HG02763 (cell line): ENCODE data around the gene LRRC37A3.
"Not testable (repeated sequence)": the region's sequence is repeated elsewhere in the genome, so short reads cannot be mapped to it uniquely, and the experiment has no call there.

ENCODE experiments used
- ATAC-seq: cut with Tn5 transposase; IDR thresholded peaks from one replicate; pipeline ENCODE4 v1.9.1; 2021; ENCODE audit warnings: mild to moderate bottlenecking, moderate library complexity; ENCODE audit not compliant: unreplicated experiment

LRRC37A3 gene

DNA sequence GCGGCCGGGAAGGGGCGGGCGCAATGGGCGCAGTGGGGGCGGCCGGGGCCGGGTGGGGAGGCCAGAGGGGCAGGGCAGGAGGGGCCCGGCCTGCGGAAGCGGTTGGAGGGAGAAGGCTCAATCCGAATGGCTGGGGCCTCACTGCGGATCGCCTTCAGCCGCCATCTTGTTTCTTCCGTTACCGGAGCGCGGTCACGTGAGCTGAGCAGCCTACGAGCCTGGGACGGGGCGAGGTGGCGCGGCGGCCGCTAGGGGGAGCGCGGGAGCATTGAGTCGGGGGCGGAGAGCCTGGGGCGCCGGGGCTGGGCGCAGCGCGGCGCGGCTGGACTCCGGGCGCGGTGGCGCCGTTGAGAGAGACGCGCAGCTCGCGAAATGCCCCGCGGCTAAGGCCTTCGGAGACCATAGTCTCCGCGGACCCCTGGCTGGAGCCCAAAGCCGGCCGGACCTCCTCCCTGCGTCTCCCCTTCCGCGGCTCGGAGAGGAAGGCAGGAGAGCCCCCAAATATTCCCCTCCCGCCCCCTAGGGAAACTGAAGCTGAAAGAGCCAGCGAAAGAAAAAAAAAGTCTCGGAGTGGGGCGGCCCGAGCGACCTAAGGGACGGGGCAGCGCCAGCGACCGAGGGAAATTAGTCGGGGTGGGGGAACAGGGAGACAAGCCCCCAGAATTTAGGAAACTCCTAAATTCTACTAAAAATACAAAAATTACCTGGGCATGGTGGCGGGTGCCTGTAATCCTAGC is at the start of gene LRRC37A3:
Gene LRRC37A3, minus strand, starts transcription at position 190 of the 737 bp plus-strand sequence. CDS start 22,221 bp downstream, outside the sequence.
- ATAC-seq: peak; percentile 91

DNA sequence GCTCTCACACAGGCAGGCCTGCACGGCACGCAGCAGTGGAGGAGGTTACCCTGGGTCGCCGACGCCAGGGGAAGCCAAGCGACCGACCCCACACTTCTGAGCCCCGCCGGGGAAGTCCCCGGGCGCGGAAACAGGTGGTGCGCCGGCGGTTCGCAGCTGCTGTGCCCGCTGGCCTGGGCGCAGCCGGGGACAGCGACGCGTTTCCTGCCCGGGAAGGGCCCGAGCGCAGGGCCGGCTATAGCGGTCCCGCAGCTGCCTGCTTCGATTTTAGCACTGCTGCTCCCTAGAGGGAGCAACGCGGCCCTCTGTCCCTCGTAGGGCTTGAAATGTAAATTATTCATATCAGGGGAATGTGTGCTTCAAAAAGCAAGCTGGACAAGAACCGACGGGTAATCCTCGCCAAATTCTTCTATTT is 46.6 kb upstream of the LRRC37A3 start:
- peak; percentile 90 for ATAC-seq

DNA sequence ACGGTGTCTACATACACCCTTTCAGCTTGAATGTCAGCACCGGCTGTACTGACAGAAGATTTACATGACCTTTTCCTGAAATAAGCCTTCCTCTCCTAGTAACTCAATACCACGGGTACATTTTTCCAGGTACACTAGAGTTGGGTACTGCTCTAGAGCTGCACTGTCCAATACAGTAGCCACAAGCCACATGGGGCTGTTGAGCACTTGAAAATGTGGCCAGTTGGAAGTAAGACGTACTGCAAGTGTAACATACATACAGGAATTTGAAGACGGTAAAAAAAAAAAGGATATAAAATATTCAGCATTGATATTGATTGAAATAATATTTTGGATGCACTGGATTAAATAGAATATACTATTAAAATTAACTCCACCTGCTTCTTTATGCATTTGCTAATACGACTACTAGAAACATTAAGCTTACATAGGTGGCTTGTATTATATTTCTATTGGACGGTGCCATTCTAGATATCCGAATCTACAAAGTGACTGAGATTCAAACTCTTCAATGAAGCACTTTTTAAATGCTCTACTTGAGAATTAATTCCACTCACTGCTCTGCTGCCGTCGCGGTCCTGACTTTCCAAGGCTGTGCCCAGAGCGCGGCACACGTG is 46.1 kb upstream of the LRRC37A3 start:
- not testable (repeated sequence) for ATAC-seq

DNA sequence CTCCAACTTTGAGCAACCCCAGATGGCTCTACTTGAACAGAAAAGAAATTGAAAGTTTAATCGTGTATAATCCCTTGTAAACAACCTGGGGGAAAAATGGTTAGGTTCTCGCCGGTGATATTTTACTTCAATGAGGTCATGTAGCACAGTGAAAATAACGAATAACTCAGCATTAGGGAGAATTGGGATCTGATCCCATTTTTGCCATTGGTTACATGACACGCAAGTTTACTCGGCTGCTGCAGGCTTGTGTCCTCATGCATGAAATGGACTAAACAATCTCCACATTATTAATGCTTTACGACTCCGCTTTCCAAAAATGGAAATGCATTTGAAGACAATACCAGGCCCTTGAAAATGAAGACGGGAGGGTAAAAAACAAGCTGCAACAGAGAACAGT is 45.5 kb upstream of the LRRC37A3 start:
- ATAC-seq: no peak

DNA sequence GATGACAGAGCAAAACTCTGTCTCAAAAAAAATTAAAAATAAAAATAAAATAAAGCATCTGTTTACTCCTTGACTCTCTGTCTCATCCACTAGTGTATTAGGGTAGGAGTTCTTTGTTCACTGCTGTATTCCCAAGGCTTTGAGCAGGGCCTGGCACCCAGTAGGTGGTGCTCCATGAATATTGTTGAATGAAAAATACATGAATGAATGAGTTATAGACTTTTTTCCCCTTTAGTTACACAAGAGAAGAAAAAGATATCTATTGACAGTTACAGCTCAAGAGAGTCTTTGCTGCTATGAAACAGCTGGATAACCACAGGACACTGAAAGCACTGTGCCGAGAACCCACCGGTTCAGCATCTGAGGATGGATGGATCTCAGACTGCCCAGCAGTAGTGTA is 44.5 kb upstream of the LRRC37A3 start:
- ATAC-seq: not testable (repeated sequence)

DNA sequence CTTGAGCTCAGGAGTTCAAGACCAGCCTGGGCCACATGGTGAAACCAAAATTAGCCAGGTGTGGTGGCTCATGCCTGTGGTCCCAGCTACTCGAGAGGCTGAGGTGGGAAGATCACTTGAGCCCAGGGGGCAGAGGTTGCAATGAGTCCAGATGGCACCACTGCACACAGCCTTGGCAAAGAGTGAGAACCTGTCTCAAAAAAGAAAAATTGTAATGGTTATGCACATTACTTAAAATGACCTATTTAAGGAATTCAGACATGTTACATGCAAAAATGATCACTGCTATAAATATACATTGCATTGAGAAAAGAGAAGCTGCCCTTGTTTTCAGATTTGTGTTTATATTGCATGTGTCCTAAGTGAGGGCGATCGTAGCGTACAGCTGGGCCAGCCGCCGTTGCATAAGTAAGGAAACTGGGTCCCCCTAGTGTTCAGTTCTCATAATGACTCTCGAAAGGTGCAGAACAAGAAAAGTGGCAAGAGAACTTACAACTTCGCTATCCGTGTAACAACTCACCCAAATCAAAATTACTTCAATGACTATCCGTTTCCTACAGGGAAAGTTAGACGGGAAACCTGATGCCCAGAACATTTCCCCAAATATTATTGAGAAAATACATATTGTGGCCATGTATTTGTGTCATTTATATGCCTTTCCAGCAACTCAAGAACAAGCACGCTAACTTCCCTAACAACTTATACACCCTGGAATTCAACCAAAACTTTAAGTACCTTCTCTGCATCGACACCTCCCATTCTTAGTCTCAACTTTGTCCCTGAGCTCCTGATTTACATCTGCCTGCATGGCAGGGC is 42.5 kb upstream of the LRRC37A3 start:
- not testable (repeated sequence) for ATAC-seq

DNA sequence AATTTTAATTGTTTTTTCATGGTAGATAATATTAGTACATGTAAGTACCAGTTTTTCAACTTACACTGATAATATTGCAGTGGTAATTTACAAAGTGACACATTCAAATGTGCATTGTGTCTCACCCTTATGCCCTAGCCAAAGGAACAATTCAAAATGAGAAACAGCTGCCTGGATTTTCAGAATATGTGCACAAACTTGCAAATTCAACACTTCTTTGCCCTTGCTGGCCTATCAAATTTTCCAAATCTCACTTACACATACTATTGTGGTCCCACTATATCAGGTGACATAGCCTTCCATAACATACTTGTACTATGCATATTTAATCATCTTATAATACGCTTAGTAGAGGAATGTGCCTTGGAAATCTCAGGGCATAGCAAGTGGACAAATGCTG is 32.6 kb upstream of the LRRC37A3 start:
- no peak for ATAC-seq

DNA sequence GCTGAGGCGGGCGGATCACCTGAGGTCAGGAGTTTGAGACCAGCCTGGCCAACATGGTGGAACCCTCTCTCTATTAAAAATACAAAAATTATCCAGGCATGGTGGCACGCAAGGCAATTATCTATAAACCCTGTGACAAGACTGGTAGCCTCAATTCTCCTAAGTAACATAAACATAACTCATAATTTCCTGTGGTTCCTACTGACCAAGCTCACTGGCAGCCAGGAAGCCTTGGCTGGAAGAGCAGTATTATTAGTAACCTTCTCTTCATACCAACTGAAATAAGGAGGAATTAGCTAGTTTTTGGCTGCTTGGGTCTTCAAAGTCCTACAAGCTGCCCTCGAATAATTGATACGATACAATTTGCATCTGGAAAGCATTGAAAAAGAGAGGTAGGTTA is 31.6 kb upstream of the LRRC37A3 start:
- no peak for ATAC-seq

DNA sequence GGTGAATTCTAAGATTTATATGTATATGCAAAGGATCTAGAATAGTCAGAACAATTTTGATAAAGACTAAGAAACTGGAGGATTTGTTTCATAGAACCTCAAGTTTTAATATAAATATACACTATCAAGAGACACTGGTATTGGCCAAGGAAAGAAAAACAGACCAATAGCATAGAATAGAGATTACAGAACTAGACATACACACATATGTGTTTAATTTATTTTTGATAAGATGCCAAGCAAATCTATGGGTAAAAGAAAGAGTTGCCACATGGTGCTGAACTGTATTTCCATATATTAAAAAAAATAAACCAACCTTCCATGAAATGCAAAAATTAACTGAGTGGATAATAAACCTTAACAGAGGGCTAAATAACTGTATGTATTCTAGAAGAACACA is 27.9 kb upstream of the LRRC37A3 start:
- ATAC-seq: no peak

DNA sequence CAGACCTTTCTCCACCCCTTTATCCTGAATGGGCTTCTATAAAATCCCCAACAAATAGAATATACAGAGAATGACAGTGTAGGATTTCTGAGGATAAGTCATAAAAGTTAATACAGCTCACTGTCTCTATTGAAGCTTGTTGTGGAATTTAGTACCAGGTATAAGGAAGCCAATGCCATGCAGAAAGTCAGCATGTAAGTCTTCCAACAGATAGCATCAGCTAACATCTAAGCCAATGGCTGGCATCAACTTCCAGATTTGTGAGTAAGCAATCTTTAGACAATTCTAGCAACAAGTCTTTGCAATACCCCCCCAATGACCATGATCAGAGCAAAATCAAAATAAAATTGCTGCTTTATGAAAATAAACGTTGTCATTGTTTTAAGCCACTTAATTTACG is 22.5 kb upstream of the LRRC37A3 start:
- ATAC-seq: no peak

DNA sequence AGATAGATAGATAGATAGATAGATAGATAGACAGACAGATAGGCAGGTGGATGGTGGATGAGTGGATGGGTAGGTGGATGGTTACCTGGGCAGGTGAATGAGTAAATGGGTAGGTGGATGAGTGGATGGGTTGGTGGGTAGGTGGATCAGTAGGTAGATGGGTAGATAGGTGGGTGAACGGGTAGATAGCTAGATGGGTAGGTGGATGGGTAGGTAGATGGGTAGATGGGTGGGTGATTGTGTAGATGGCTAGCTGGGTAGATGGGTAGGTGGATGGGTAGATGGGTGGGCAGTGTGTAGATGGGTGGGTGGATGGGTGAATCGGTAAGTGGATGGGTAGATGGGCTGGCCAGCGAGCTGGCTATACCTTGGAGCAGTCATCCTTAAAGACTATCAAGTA is 21.8 kb upstream of the LRRC37A3 start:
- no peak for ATAC-seq

DNA sequence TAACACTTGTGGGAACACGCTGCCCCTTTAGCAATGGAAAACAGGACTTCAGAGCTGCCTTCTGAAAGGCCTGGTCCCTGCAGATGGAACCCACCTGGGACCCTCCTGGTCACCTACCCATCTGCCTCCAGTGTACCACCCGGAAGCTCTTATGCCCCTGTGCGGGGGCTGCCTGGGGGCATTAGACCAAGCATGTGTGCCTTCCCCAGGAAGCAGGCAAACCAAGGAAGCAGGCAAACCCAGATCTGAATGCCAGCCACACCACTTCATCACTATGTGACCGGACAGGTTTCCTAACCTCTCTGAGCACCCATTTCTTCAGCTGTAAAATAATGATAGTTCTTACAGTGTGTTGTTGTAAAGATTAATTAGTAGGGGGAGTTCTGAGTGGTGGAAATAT is 20.8 kb upstream of the LRRC37A3 start:
- ATAC-seq: no peak

DNA sequence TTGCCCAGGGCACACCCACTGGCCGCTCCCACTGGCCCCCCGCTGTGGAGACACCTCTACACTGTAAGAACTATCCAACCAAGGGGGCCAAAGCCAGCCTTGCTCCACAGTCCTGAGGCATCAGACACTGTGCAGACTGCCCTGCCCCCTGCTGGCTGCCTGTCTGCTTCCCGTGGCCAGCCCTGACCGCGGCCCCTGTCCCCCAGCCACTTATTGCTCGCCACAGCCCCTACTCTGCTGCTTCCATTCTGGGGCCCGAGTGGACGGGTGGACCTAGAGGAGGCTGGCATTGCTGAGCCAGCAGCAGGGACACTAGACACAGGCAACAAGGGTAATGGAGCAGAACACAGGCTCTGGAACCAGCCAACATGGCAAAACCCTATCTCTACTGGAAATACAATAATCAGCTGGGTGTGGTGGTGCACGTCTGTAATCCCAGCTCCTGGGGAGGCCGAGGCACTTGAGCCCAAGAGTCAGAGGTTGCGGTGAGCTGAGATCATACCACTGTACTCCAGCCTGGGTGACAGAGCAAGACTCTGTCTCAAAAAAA is 19.7 kb upstream of the LRRC37A3 start:
- ATAC-seq: no peak

DNA sequence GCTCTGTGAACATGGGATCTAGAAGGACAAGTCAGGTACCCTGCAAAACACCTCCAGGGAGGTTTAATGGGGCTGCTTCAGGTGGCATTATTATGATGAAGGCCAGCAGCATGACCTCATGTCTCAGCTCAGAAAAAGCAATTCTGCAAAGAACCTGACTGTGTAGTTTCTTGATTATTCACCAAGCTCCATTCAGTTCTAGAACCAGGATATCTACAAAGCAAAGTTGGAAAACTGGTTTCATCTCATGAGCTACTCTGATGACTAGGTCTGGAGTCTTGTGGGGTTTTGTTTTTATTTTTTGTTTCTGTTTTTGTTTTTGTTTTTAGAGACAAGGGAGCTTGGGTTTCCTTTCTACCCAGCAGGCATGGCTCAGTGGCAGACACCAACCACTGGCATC is 19.0 kb upstream of the LRRC37A3 start:
- ATAC-seq: no peak

DNA sequence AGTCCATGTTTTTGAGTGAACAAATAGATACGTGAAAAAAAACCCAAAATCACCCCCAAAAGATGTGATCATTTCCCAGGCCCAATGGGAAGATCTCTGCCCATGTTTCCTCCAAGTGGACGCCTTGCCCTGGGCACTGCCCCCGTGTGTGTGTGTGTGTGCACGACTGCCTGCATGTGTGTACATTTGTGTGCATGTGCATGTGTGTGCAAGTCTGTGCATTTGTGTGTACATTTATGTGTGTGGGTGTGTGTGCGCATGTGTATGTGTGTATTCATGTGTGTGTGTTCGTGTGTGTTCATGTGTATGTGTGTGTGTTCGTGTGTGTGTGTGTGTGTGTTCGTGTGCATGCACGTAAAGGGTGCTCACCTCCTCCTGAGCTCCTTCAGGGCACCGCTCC is 16.8 kb upstream of the LRRC37A3 start:
- ATAC-seq: no peak

DNA sequence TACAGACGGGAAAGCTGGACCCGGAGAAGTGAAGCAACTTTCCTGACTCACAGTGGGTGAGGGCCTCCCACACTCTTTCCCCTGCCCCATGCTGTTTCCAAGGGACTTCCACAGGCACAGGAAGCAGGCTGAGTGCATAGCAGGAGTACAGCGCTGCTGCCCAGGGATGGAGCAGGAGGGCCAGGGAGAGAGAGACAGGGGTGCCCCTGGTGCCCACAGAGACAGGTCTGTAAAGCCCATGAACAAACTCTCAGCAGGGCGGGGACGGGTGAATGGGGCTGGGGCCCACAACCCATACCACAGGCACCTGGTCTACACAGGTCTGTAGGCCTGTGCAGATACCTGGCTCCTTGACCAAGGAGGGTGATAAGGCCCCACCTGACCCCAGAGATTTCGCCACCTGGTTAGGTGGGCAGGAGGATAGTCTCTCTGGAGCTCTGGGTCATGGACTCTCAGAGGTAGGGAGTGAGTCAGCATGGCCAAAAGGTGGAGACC is 15.1 kb upstream of the LRRC37A3 start:
- ATAC-seq: not testable (repeated sequence)

DNA sequence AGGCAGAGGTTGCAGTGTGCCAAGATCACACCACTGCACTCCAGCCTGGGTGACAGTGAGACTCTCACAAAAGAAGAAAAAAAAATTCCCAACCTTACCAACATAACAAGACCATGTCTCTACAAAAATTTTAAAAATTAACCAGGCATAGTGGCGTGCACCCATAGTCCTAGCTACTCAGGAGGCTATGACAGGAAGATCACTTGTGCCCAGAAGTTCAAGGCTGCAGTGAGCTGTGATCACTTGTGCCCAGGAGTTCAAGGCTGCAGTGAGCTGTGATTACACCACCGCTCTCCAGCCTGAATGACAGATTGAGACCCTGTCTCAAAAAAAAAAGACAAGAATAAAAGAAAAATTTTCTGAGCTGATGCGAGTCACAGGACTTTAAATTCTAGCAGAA is 13.6 kb upstream of the LRRC37A3 start:
- ATAC-seq: not testable (repeated sequence)

DNA sequence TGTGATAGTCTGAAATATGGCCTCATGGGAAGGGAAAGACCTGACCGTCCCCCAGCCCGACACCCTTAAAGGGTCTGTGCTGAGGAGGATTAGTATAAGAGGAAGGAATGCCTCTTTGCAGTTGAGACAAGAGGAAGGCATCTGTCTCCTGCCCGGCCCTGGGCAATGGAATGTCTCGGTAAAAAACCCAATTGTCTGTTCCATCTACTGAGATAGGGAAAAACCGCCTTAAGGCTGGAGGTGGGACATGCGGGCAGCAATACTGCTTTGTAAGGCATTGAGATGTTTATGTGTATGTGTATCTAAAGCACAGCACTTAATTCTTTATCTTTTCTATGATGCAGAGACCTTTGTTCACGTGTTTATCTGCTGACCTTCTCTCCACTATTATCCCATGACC is 11.1 kb upstream of the LRRC37A3 start:
- not testable (repeated sequence) for ATAC-seq

DNA sequence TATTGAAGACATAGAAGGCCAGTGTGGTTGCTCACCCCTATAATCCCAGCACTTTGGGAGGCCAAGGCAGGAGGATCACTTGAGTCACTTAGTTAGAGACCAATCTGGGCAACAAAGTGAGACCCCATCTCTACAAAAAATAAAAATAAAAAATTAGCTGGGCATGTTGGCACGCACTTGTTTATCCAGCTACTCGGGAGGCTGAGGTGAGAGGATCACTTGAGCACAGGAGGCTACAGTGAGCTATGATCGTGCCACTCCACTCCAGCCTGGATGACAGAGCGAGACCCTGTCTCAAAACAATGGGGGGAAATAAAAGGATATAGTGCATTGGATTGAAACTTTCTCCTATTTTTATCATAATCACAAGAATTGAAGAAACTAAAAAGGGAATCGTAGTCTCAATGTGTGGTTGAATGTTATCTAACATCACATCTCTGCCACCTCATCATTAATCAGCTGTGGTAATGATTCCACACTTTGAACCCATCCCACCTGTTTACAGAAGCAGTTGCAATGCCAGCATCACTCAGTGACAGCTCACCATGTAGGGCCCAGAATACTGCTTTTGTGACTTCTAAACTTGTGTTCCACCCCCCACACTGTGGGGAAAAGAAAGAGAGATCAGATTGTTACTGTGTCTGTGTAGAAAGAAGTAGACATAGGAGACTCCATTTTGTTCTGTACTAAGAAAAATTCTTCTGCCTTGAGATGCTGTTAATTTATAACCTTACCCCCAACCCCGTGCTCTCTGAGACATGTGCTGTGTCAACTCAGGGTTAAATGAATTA is 10.3 kb upstream of the LRRC37A3 start:
- ATAC-seq: not testable (repeated sequence)

DNA sequence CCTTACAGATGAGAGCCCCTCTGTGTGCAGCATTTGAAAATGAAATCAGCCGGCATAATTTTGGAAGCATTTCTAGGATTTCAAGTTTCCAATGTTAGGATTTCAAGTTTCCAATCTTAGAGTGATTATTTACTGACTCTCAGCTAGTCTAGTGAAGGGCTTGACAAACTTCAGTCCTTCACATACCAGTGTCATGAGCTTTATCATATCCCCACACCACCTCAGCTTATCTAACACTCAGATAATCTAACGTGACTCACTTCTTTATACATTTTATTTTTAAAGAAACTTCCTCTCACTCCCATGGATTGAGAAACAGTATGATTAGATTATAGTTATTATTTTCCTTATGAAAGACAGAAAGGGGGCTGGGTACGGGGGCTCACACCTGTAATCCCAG is 9.4 kb upstream of the LRRC37A3 start:
- not testable (repeated sequence) for ATAC-seq
